SU-DHL-6 (cell line): ENCODE results near the gene IL4I1.

Experiments used
- CTCF ChIP-seq: fragments of 200-600 bp; sonication (generic); IDR thresholded peaks from one replicate; pipeline ENCODE4 v1.5.1; 2017; ENCODE audit warnings: antibody characterized with exemption, mild to moderate bottlenecking, low read length, moderate library complexity; ENCODE audit not compliant: insufficient read depth, poor library complexity, severe bottlenecking
- EZH2phosphoT487 ChIP-seq: fragments of 200-600 bp; sonication (generic), shearing (Covaris generic); conservative IDR thresholded peaks from 2 replicates; pipeline ENCODE4 v1.6.1; 2018; ENCODE audit warnings: mild to moderate bottlenecking, antibody characterized with exemption, low read length, moderate library complexity, mixed read lengths

- TF ChIP-seq CTCF (no peak), EZH2phosphoT487 (no peak)
Measured at GRCh38 chr19:49887665-49888509, 8.8 kb downstream of the IL4I1 start.
